SK-N-MC (cell line): ENCODE data around the gene DCP2.

Experiments
- EZH2 ChIP-seq: fragments of 200-600 bp; sonication (generic); IDR thresholded peaks from one replicate; pipeline ENCODE4 v1.6.1; 2017; ENCODE audit warnings: antibody characterized with exemption
- POLR2AphosphoS5 ChIP-seq: IDR thresholded peaks from 2 replicates; pipeline ENCODE4 v1.6.1; 2012; ENCODE audit warnings: mild to moderate bottlenecking, low read depth, low read length, borderline replicate concordance

- no peak for TF ChIP-seq EZH2
- TF ChIP-seq POLR2AphosphoS5, result no peak
Observed at GRCh38 chr5:113058706-113059226, 82.2 kb downstream of the DCP2 start.
